OCI-LY1 (cell line): Measurements from ENCODE around the gene TOPAZ1.

Source experiments
- H2AFZ ChIP-seq: fragments of 200-600 bp; sonication (generic), shearing (Covaris generic); 2 replicates; pipeline ENCODE4 v1.6.0; 2014; ENCODE audit warnings: antibody characterized with exemption, mild to moderate bottlenecking, low read length
- H3F3A ChIP-seq: fragments of 200-600 bp; sonication (generic), shearing (Covaris generic); 2 replicates; pipeline ENCODE4 v1.6.0; 2014; ENCODE audit warnings: mild to moderate bottlenecking, antibody characterized with exemption, low read length, moderate library complexity; ENCODE audit not compliant: insufficient read depth
- H3K27ac ChIP-seq: fragments of 200-600 bp; sonication (generic); 2 replicates; pipeline ENCODE4 v1.5.1; 2014; ENCODE audit warnings: low read length, mixed run types, mild to moderate bottlenecking, low read depth; ENCODE audit not compliant: poor library complexity, severe bottlenecking
- H3K27me3 ChIP-seq: fragments of 200-600 bp; sonication (generic); 2 replicates; pipeline ENCODE4 v1.6.0; 2014; ENCODE audit warnings: antibody characterized with exemption, mild to moderate bottlenecking, low read length, moderate library complexity; ENCODE audit not compliant: insufficient read depth
- H3K36me3 ChIP-seq: fragments of 200-600 bp; sonication (generic); 2 replicates; pipeline ENCODE4 v1.6.1; 2014; ENCODE audit warnings: mild to moderate bottlenecking, antibody characterized with exemption, low read length, moderate library complexity, mixed read lengths; ENCODE audit not compliant: insufficient read depth
- H3K4me1 ChIP-seq: fragments of 200-600 bp; sonication (generic); 2 replicates; pipeline ENCODE4 v1.5.1; 2014; ENCODE audit warnings: mild to moderate bottlenecking, low read length, moderate library complexity; ENCODE audit not compliant: insufficient read depth, severe bottlenecking
- H3K4me2 ChIP-seq: fragments of 200-600 bp; sonication (generic), shearing (Covaris generic); 2 replicates; pipeline ENCODE4 v1.6.1; 2014; ENCODE audit warnings: low read length
- H3K4me3 ChIP-seq: fragments of 200-600 bp; sonication (generic); 2 replicates; pipeline ENCODE4 v1.5.1; 2014; ENCODE audit warnings: low read length, low read depth, mild to moderate bottlenecking, mixed read lengths; ENCODE audit not compliant: poor library complexity, severe bottlenecking
- H3K79me2 ChIP-seq: fragments of 200-600 bp; shearing (Covaris generic); 2 replicates; pipeline ENCODE4 v1.6.1; 2016; ENCODE audit warnings: mixed run types, low read length, mixed read lengths; ENCODE audit not compliant: insufficient read depth
- H3K9ac ChIP-seq: fragments of 200-600 bp; sonication (generic), shearing (Covaris generic); 2 replicates; pipeline ENCODE4 v1.6.1; 2014; ENCODE audit warnings: mild to moderate bottlenecking, low read length, mixed read lengths
- H3K9me2 ChIP-seq: fragments of 200-600 bp; sonication (generic), shearing (Covaris generic); 2 replicates; pipeline ENCODE4 v1.6.1; 2014; ENCODE audit warnings: low read depth, mild to moderate bottlenecking, low read length, mixed read lengths
- H3K9me3 ChIP-seq: fragments of 200-600 bp; shearing (Covaris generic); 2 replicates; pipeline ENCODE4 v1.6.1; 2014; ENCODE audit warnings: low read length, mixed read lengths
- H4K20me1 ChIP-seq: fragments of 200-600 bp; sonication (generic), shearing (Covaris generic); 2 replicates; pipeline ENCODE4 v1.6.0; 2016; ENCODE audit warnings: mild to moderate bottlenecking, low read length; ENCODE audit not compliant: insufficient read depth
- EZH2 ChIP-seq: fragments of 200-600 bp; sonication (generic), shearing (Covaris generic); IDR thresholded peaks from 2 replicates; pipeline ENCODE4 v1.8.0; 2017; ENCODE audit warnings: borderline replicate concordance, mixed run types, mild to moderate bottlenecking, antibody characterized with exemption, low read length, moderate library complexity, mixed read lengths
- TF ChIP-seq, protein P1 (sequence below): fragments of 200-600 bp; sonication (generic), shearing (Covaris generic); IDR thresholded peaks from 2 replicates; pipeline ENCODE4 v1.5.1; 2017; ENCODE audit warnings: mild to moderate bottlenecking, antibody characterized with exemption, low read length, moderate library complexity, mixed read lengths

TOPAZ1 gene

DNA sequence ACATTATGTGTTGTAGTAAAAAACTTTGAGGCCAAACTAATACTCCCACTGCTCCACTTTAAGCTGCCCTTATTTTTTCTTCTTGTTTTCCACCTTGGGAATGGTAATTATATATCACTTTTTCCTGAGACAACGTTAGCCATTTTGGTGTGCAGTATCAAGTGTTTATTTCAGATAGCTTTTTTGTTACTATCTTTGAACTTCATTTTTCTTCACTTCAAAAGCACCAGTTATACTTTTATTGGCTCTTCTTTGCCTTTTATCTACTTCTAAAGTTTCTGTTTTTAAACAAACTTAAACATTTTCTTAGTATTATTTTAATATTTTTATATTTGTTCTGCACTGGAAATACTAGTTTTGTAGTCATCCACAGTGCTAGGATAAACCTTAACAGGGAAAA is 6.5 kb downstream of the TOPAZ1 start:
- H3K79me2 ChIP-seq, result no peaks in the 10 kb centered on the region
- H2AFZ ChIP-seq, result no peak overlapping the region
- no peaks in the 10 kb centered on the region for H3K4me1 ChIP-seq
- no peak for TF ChIP-seq EZH2
- TF ChIP-seq, protein P1, sequence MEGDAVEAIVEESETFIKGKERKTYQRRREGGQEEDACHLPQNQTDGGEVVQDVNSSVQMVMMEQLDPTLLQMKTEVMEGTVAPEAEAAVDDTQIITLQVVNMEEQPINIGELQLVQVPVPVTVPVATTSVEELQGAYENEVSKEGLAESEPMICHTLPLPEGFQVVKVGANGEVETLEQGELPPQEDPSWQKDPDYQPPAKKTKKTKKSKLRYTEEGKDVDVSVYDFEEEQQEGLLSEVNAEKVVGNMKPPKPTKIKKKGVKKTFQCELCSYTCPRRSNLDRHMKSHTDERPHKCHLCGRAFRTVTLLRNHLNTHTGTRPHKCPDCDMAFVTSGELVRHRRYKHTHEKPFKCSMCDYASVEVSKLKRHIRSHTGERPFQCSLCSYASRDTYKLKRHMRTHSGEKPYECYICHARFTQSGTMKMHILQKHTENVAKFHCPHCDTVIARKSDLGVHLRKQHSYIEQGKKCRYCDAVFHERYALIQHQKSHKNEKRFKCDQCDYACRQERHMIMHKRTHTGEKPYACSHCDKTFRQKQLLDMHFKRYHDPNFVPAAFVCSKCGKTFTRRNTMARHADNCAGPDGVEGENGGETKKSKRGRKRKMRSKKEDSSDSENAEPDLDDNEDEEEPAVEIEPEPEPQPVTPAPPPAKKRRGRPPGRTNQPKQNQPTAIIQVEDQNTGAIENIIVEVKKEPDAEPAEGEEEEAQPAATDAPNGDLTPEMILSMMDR, result no peak
- peaks cover 3% of the 10 kb centered on the region; the same call in 1 of the 2 replicates for H3K9me3 ChIP-seq
- H3K9me2 ChIP-seq, result no peaks in the 10 kb centered on the region
- no peaks in the 10 kb centered on the region for H4K20me1 ChIP-seq
- no peak overlapping the region for H3K4me2 ChIP-seq
- H3K36me3 ChIP-seq, result no peaks in the 10 kb centered on the region
- H3K27me3 ChIP-seq, result no peaks in the 10 kb centered on the region
- no peak overlapping the region for H3K9ac ChIP-seq
- H3K4me3 ChIP-seq, result no peak overlapping the region
- no peak overlapping the region for H3K27ac ChIP-seq
- no peaks in the 10 kb centered on the region for H3F3A ChIP-seq

DNA sequence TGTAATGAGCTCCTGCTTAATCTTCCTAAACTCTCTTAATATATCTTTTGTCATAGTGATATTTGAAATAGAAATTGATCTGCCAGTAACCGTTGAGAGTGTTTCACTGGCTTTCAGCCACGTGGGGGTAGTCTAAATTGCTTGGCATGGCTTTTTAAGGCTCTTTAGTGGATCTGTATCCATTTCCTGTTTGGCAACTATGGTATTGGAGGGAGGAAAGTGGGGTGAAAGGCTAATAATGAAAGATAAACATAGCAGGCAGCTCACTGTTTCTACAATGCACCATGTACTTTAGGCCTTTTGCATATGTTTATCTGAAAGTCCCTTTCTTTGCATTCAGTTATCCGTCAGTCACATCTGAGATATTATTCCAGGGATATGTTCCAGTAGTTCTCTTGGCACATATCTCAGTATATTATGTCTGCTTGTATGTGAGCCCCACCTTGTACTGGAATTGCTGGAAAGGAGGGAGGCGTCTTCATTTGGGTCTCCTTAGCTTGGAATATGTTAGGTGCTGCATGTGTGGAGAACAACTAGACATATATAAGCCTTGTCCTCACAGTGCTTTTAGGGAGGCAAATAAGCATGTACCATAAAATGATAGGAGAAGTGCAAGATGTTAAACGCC is 10.8 kb downstream of the TOPAZ1 start:
- Histone ChIP-seq H3K4me2 (no peak overlapping the region), H3F3A (no peaks in the 10 kb centered on the region), H3K27ac (no peak overlapping the region), H4K20me1 (no peaks in the 10 kb centered on the region), H3K9me2 (no peaks in the 10 kb centered on the region), H3K4me1 (no peaks in the 10 kb centered on the region), H3K27me3 (no peaks in the 10 kb centered on the region), H3K79me2 (no peaks in the 10 kb centered on the region), H3K4me3 (no peak overlapping the region), H2AFZ (no peak overlapping the region), H3K36me3 (no peaks in the 10 kb centered on the region), H3K9me3 (peaks cover 3% of the 10 kb centered on the region; the same call in 1 of the 2 replicates), H3K9ac (no peak overlapping the region)
- TF ChIP-seq, protein P1, result no peak
- TF ChIP-seq EZH2, result no peak

DNA sequence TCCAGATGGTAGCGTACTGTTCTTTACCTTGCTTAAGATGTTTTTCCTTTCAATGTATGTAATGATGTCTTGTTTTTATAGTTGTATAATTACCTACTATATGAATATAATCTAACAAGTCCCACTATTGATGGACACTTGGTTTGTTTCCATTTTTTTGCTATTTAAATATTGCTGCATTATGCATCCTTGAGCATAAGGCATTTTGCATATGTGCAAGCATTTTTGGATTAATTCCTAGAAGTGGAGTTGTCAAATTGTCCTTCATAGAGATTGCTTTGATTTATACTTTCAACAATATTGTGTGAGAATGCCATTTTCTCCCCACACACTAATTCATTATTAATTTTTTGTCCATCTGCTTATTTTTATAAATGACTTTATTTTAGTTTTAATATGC is 17.7 kb downstream of the TOPAZ1 start:
- no peaks in the 10 kb centered on the region for H3F3A ChIP-seq
- H3K79me2 ChIP-seq, result no peaks in the 10 kb centered on the region
- no peaks in the 10 kb centered on the region for H3K27me3 ChIP-seq
- H3K9me3 ChIP-seq, result no peaks in the 10 kb centered on the region
- no peaks in the 10 kb centered on the region for H3K4me1 ChIP-seq
- no peak overlapping the region for H3K27ac ChIP-seq
- TF ChIP-seq, protein P1, result no peak
- TF ChIP-seq EZH2, result no peak
- no peaks in the 10 kb centered on the region for H4K20me1 ChIP-seq
- no peak overlapping the region for H3K4me3 ChIP-seq
- no peak overlapping the region for H2AFZ ChIP-seq
- H3K9me2 ChIP-seq, result no peaks in the 10 kb centered on the region
- H3K9ac ChIP-seq, result no peak overlapping the region
- H3K4me2 ChIP-seq, result no peak overlapping the region
- no peaks in the 10 kb centered on the region for H3K36me3 ChIP-seq
